HepG2 (cell line): ENCODE data around the gene SLC16A7. TPM values are rescaled to one million over a fixed set of nuclear protein-coding genes. Genes with fewer than 3 reads are reported as not detected.

Experiments
- PCBP1 ChIP-seq: fragments of 200-400 bp; formaldehyde crosslinking; IDR thresholded peaks from 2 replicates; pipeline ENCODE4 v1.6.1; 2017; ENCODE audit warnings: mild to moderate bottlenecking, low read depth, low read length, borderline replicate concordance
- SMARCC2 ChIP-seq: fragments of 450-650 bp; IDR thresholded peaks from 2 replicates; pipeline ENCODE4 v1.6.1; 2017; ENCODE audit warnings: antibody characterized with exemption, mild to moderate bottlenecking
- SOX6 ChIP-seq, 2 experiments: fragments of 450-650 bp in 1 of 2; sonication (generic) in 1 of 2; formaldehyde crosslinking in 1 of 2; IDR thresholded peaks; 2 replicates each; pipeline versions ENCODE4 v1.4.0 to v1.6.1; 2017 to 2020; ENCODE audit warnings: antibody characterized with exemption in 1 of 2, mild to moderate bottlenecking in 1 of 2, missing genetic modification reagents in 1 of 2
- UBTF ChIP-seq: sonication (generic); formaldehyde crosslinking; IDR thresholded peaks from 2 replicates; pipeline ENCODE4 v1.4.0; 2020; ENCODE audit warnings: mild to moderate bottlenecking, missing genetic modification reagents
- ZFY ChIP-seq: sonication (generic); formaldehyde crosslinking; IDR thresholded peaks from 2 replicates; pipeline ENCODE4 v1.4.0; 2020; ENCODE audit warnings: missing genetic modification reagents
- ZNF800 ChIP-seq: sonication (generic); formaldehyde crosslinking; IDR thresholded peaks from 2 replicates; pipeline ENCODE4 v1.4.0; 2020; ENCODE audit warnings: missing genetic modification reagents
- polyA plus RNA-seq, 8 experiments: library from polyadenylated mRNA; depleted of rRNA in 3 of 8; stranded (reverse) in 7 of 8; unstranded in 1 of 8; fragments of >200 nt; fragmentation: Illumina TruSeq in 4 of 8; extraction: Trizol in 4 of 8; gene quantifications; 2 replicates each; pipeline versions ENCODE4 v1.2.1 to v1.2.3, GENCODE V29; 2011 to 2016; ENCODE audit warnings: low read depth in 4 of 8, missing spikeins in 1 of 8, mixed read lengths in 1 of 8; ENCODE audit not compliant: insufficient read depth in 1 of 8
- total RNA-seq, 5 experiments: library from RNA; depleted of rRNA; stranded (reverse); fragments of >200 nt; fragmentation: Illumina TruSeq; extraction: Trizol; gene quantifications; 2 replicates each; pipeline ENCODE4 v1.2.3, GENCODE V29; 2016; ENCODE audit warnings: low read depth in 1 of 5
- TF ChIP-seq, protein P1 (sequence below): sonication (generic); formaldehyde crosslinking; IDR thresholded peaks from 2 replicates; pipeline ENCODE4 v1.5.1; 2020; ENCODE audit warnings: missing genetic modification reagents, mild to moderate bottlenecking, borderline replicate concordance

SLC16A7 gene
- total and polyA plus RNA-seq, 2 of the 13 experiments (the other 11 are each of a cell fraction or from before 2014, with no cell fraction given): 1.3 to 1.6 TPM

- TF ChIP-seq SOX6 (IDR thresholded peaks at IDR 0.05) (no peak), SOX6 (CRISPR knock-in tag; IDR thresholded peaks at IDR 0.05) (peak; percentile 20; the same call in 1 of the 2 replicates), UBTF (CRISPR knock-in tag) (peak; percentile 21; the same call in 1 of the 2 replicates), SMARCC2 (no peak), ZFY (CRISPR knock-in tag) (0 out of 2 replicates have a peak, but pooled peaks have one; percentile 15), ZNF800 (CRISPR knock-in tag) (peak; percentile 44; the same call in 1 of the 2 replicates), PCBP1 (0 out of 2 replicates have a peak, but pooled peaks have one; percentile 66)
- TF ChIP-seq, protein P1, sequence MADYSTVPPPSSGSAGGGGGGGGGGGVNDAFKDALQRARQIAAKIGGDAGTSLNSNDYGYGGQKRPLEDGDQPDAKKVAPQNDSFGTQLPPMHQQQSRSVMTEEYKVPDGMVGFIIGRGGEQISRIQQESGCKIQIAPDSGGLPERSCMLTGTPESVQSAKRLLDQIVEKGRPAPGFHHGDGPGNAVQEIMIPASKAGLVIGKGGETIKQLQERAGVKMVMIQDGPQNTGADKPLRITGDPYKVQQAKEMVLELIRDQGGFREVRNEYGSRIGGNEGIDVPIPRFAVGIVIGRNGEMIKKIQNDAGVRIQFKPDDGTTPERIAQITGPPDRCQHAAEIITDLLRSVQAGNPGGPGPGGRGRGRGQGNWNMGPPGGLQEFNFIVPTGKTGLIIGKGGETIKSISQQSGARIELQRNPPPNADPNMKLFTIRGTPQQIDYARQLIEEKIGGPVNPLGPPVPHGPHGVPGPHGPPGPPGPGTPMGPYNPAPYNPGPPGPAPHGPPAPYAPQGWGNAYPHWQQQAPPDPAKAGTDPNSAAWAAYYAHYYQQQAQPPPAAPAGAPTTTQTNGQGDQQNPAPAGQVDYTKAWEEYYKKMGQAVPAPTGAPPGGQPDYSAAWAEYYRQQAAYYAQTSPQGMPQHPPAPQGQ (CRISPR knock-in tag): no peak
Observed at GRCh38 chr12:59595883-59596540, at the start of gene SLC16A7 (continued).
